Chondrocyte (in vitro differentiated cells): ENCODE measurements around the gene TRPV6. TPM values are rescaled to one million over a fixed set of nuclear protein-coding genes. Genes with fewer than 3 reads are reported as not detected.
A peak's percentile ranks its signal among the peaks of the same experiment; 100 is the strongest.

Experiments
- DNase-seq: peaks from one replicate; pipeline ENCODE4 v3.0.0; 2021; ENCODE audit warnings: mixed read lengths, low spot score
- H3K27ac Mint-ChIP-seq: one replicate; pipeline ENCODE4 v1.8.0; 2021; ENCODE audit warnings: mild to moderate bottlenecking, moderate library complexity, mixed read lengths; ENCODE audit not compliant: unreplicated experiment
- H3K27me3 Mint-ChIP-seq: 2 replicates; pipeline ENCODE4 v1.8.0; 2021; ENCODE audit warnings: low read depth, mixed read lengths
- H3K36me3 Mint-ChIP-seq: 2 replicates; pipeline ENCODE4 v1.8.0; 2021; ENCODE audit warnings: low read depth, mixed read lengths
- H3K4me1 Mint-ChIP-seq: 2 replicates; pipeline ENCODE4 v1.8.0; 2021; ENCODE audit warnings: low read depth, mild to moderate bottlenecking, mixed read lengths
- H3K4me3 Mint-ChIP-seq: one replicate; pipeline ENCODE4 v1.8.0; 2021; ENCODE audit warnings: mild to moderate bottlenecking, moderate library complexity, mixed read lengths; ENCODE audit not compliant: unreplicated experiment
- H3K9me3 Mint-ChIP-seq: 2 replicates; pipeline ENCODE4 v1.8.0; 2021; ENCODE audit warnings: low read depth, mixed read lengths
- CTCF ChIP-seq: fragments of 200-600 bp; sonication (generic); IDR thresholded peaks from 2 replicates; pipeline ENCODE4 v1.5.0; 2021; ENCODE audit warnings: antibody characterized with exemption, mild to moderate bottlenecking, moderate library complexity
- total RNA-seq: library from RNA; stranded (reverse); gene quantifications from 3 replicates; pipeline ENCODE4 v1.2.1, GENCODE V29; 2021

TRPV6 gene
- total RNA-seq, 1 donor from 2014 or later, result not detected

GRCh38 chr7:142874837-142875236 lies 10.7 kb downstream of the TRPV6 start:
- no peaks in the 10 kb centered on the region for H3K9me3 Mint-ChIP-seq
- H3K36me3 Mint-ChIP-seq, result no peaks in the 10 kb centered on the region
- H3K27me3 Mint-ChIP-seq, result peaks cover 9% of the 10 kb centered on the region
- no peak for DNase-seq
- no peak overlapping the region for H3K4me3 Mint-ChIP-seq
- no peak overlapping the region for H3K27ac Mint-ChIP-seq
- H3K4me1 Mint-ChIP-seq, result no peaks in the 10 kb centered on the region
- no peak for TF ChIP-seq CTCF

- Mint-ChIP-seq H3K36me3 (no peaks in the 10 kb centered on the region), H3K27ac (no peak overlapping the region), H3K4me3 (no peak overlapping the region), H3K4me1 (no peaks in the 10 kb centered on the region), H3K27me3 (peaks cover 5% of the 10 kb centered on the region), H3K9me3 (no peaks in the 10 kb centered on the region)
- no peak for TF ChIP-seq CTCF
- no peak for DNase-seq
Observed at GRCh38 chr7:142874409-142874808, 11.1 kb downstream of the TRPV6 start.

GRCh38 chr7:142873871-142874270 lies 11.7 kb downstream of the TRPV6 start:
- TF ChIP-seq CTCF, result no peak
- Mint-ChIP-seq H3K27ac (no peak overlapping the region), H3K4me1 (no peaks in the 10 kb centered on the region), H3K9me3 (no peaks in the 10 kb centered on the region), H3K27me3 (peaks cover 3% of the 10 kb centered on the region), H3K4me3 (no peak overlapping the region), H3K36me3 (no peaks in the 10 kb centered on the region)
- DNase-seq, result no peak

- no peaks in the 10 kb centered on the region for H3K4me1 Mint-ChIP-seq
Observed at GRCh38 chr7:142873281-142873784, 12.2 kb downstream of the TRPV6 start.

GRCh38 chr7:142872106-142872675 lies 13.4 kb downstream of the TRPV6 start:
- H3K27ac Mint-ChIP-seq, result no peak overlapping the region
- no peak for DNase-seq
- TF ChIP-seq CTCF, result no peak
- H3K27me3 Mint-ChIP-seq, result peaks cover 2% of the 10 kb centered on the region
- no peaks in the 10 kb centered on the region for H3K4me1 Mint-ChIP-seq
- no peak overlapping the region for H3K4me3 Mint-ChIP-seq
- no peaks in the 10 kb centered on the region for H3K36me3 Mint-ChIP-seq
- H3K9me3 Mint-ChIP-seq, result no peaks in the 10 kb centered on the region

More at GRCh38 chr7:142873281-142873784, 12.2 kb downstream of the TRPV6 start:
- peak; percentile 36 for TF ChIP-seq CTCF
- no peak overlapping the region for H3K27ac Mint-ChIP-seq
- DNase-seq, result no peak
- no peaks in the 10 kb centered on the region for H3K9me3 Mint-ChIP-seq
- no peaks in the 10 kb centered on the region for H3K36me3 Mint-ChIP-seq
- no peak overlapping the region for H3K4me3 Mint-ChIP-seq
- H3K27me3 Mint-ChIP-seq, result peaks cover 3% of the 10 kb centered on the region
